Endothelial cell of umbilical vein (primary cell): ENCODE results near the gene PIK3R6. TPM values are rescaled to one million over a fixed set of nuclear protein-coding genes. Genes with fewer than 3 reads are reported as not detected.

ENCODE experiments used
- BruUV-seq: library from RNA; stranded (reverse); fragments of 400-500 nt; replicated peaks from 2 replicates; lab custom pipeline; 2021; lab: Mats Ljungman, UMichigan
- CTCF ChIA-PET: fragments of 300-600, 350-600 bp; sonication (Branson Sonifier 250); formaldehyde crosslinking; loops from one replicate; lab custom pipeline; 2021; ENCODE audit warnings: antibody characterized with exemption, inconsistent platforms; lab: Charles Lee
- POLR2A ChIA-PET: fragments of 300-600, 350-600 bp; sonication (Branson Sonifier 250); formaldehyde crosslinking; loops from one replicate; lab custom pipeline; 2021; ENCODE audit warnings: antibody characterized with exemption, inconsistent platforms; lab: Charles Lee
- DNase-seq: peaks from one replicate; pipeline ENCODE4 v3.0.0-alpha.2; 2011; ENCODE audit warnings: low read depth, low spot score
- FAIRE-seq: peaks from 2 replicates; lab custom pipeline; 2011; peaks lifted over from hg19 to GRCh38; lab: Jason Lieb, UNC
- H2AFZ ChIP-seq: 2 replicates; pipeline ENCODE4 v1.6.0; 2012; ENCODE audit warnings: low read depth, low read length, control low read depth, inconsistent platforms
- H3K27ac ChIP-seq: 2 replicates; pipeline ENCODE4 v1.5.1; 2011; ENCODE audit warnings: low read depth, mild to moderate bottlenecking, control low read depth, low read length, moderate library complexity; ENCODE audit not compliant: insufficient read depth
- H3K27me3 ChIP-seq, 2 experiments: 2 replicates each; pipeline versions ENCODE4 v1.6.0 to v1.6.1; 2011; ENCODE audit warnings: low read length in 2 of 2, mixed read lengths in 1 of 2; ENCODE audit not compliant: control insufficient read depth in 2 of 2, insufficient read depth in 2 of 2
- H3K36me3 ChIP-seq, 2 experiments: 2 replicates in 1 of 2; 3 replicates in 1 of 2; pipeline ENCODE4 v1.5.1; 2011; ENCODE audit warnings: low read length in 2 of 2, mild to moderate bottlenecking in 1 of 2, moderate library complexity in 1 of 2; ENCODE audit not compliant: control insufficient read depth in 2 of 2, insufficient read depth in 2 of 2; ENCODE audit errors: extremely low read depth in 1 of 2
- H3K4me1 ChIP-seq: 3 replicates; pipeline ENCODE4 v1.5.1; 2011; ENCODE audit warnings: mild to moderate bottlenecking, low read length; ENCODE audit not compliant: control insufficient read depth, insufficient read depth; ENCODE audit errors: extremely low read depth
- H3K4me2 ChIP-seq: 2 replicates; pipeline ENCODE4 v1.6.1; 2011; ENCODE audit warnings: low read length, control low read depth, mixed read lengths; ENCODE audit not compliant: insufficient read depth
- H3K4me3 ChIP-seq, 3 experiments: fragments of 200-600 bp in 1 of 3; sonication (generic), shearing (Covaris generic) in 1 of 3; replicated peaks in 1 of 3; 2 replicates each; pipeline ENCODE4 v1.5.1; 2011 to 2016; ENCODE audit warnings: control low read depth in 3 of 3, low read length in 3 of 3, mild to moderate bottlenecking in 2 of 3, inconsistent platforms in 1 of 3, low read depth in 1 of 3, moderate library complexity in 1 of 3; ENCODE audit not compliant: insufficient read depth in 1 of 3
- H3K79me2 ChIP-seq: 2 replicates; pipeline ENCODE4 v1.6.0; 2012; ENCODE audit warnings: low read length, inconsistent platforms; ENCODE audit not compliant: control insufficient read depth, insufficient read depth
- H3K9ac ChIP-seq: replicated peaks from 2 replicates; pipeline ENCODE3; 2011; ENCODE audit warnings: low read length, control low read depth; ENCODE audit not compliant: insufficient read depth; ENCODE audit errors: extremely low read depth
- H3K9me1 ChIP-seq: replicated peaks from 3 replicates; pipeline ENCODE4 v1.6.0; 2011; ENCODE audit warnings: mild to moderate bottlenecking, low read length; ENCODE audit not compliant: control insufficient read depth, insufficient read depth; ENCODE audit errors: extremely low read depth
- H3K9me3 ChIP-seq: replicated peaks from 2 replicates; pipeline ENCODE4 v1.5.1; 2012; ENCODE audit warnings: low read length, inconsistent platforms; ENCODE audit not compliant: control insufficient read depth, insufficient read depth
- H4K20me1 ChIP-seq: replicated peaks from 2 replicates; pipeline ENCODE3; 2011; ENCODE audit warnings: mild to moderate bottlenecking, low read length; ENCODE audit not compliant: control insufficient read depth, insufficient read depth; ENCODE audit errors: extremely low read depth
- CTCF ChIP-seq, 2 donors: IDR thresholded peaks; 1 replicate in 1 of 2; 2 replicates in 1 of 2; pipeline ENCODE4 v1.5.1; 2011; ENCODE audit warnings: low read length in 2 of 2, mild to moderate bottlenecking in 2 of 2, moderate library complexity in 2 of 2, control low read depth in 1 of 2, inconsistent platforms in 1 of 2, low read depth in 1 of 2; ENCODE audit not compliant: insufficient read depth in 1 of 2; ENCODE audit errors: extremely low read depth in 1 of 2
- EZH2 ChIP-seq: IDR thresholded peaks from 2 replicates; pipeline ENCODE4 v1.6.1; 2012; ENCODE audit warnings: borderline replicate concordance, low read depth, mild to moderate bottlenecking, moderate library complexity, low read length, inconsistent platforms; ENCODE audit not compliant: severe bottlenecking
- FOS ChIP-seq: IDR thresholded peaks from 2 replicates; pipeline ENCODE4 v1.6.1; 2011; ENCODE audit warnings: mild to moderate bottlenecking, low read length, moderate library complexity, borderline replicate concordance; ENCODE audit not compliant: insufficient read depth
- GATA2 ChIP-seq: IDR thresholded peaks from 2 replicates; pipeline ENCODE4 v1.7.0; 2011; ENCODE audit warnings: low read depth, mild to moderate bottlenecking, moderate library complexity, mixed read lengths, low read length; ENCODE audit not compliant: insufficient read length, insufficient read depth
- JUN ChIP-seq: IDR thresholded peaks from 2 replicates; pipeline ENCODE4 v1.6.1; 2011; ENCODE audit warnings: borderline replicate concordance, low read depth; ENCODE audit not compliant: insufficient read length, insufficient read depth
- MAX ChIP-seq: IDR thresholded peaks from 2 replicates; pipeline ENCODE4 v1.6.1; 2011; ENCODE audit not compliant: insufficient read depth, insufficient read length
- MYC ChIP-seq: IDR thresholded peaks from one replicate; pipeline ENCODE4 v1.6.1; 2011; ENCODE audit warnings: mild to moderate bottlenecking, low read depth, low read length
- POLR2A ChIP-seq: IDR thresholded peaks from 2 replicates; pipeline ENCODE4 v1.6.1; 2012; ENCODE audit warnings: low read depth, mild to moderate bottlenecking, control low read depth, low read length
- POLR2AphosphoS5 ChIP-seq: IDR thresholded peaks from 2 replicates; pipeline ENCODE4 v1.6.1; 2012; ENCODE audit warnings: low read depth, mild to moderate bottlenecking, control low read depth, low read length, moderate library complexity; ENCODE audit not compliant: insufficient read depth
- dilution Hi-C: fragments of 300-500 bp; cut with MboI; formaldehyde crosslinking; loops from one replicate; pipeline ENCODE4 v1.15.0; 2019; ENCODE audit warnings: low sequenced_read_pairs; ENCODE audit not compliant: extremely low pct_ligation_motif_present
- intact Hi-C: fragments of 100-400 bp; cut with micrococcal nuclease; formaldehyde crosslinking; loops from one replicate; pipeline ENCODE4 v1.10.0; 2022
- polyA plus RNA-seq, 4 experiments: library from polyadenylated mRNA; depleted of rRNA in 3 of 4; stranded (reverse) in 3 of 4; unstranded in 1 of 4; fragments of >200 nt; gene quantifications; 2 replicates each; pipeline versions ENCODE4 v1.2.1 to v1.2.3, GENCODE V29; 2011 to 2012; ENCODE audit warnings: missing spikeins in 1 of 4
- total RNA-seq: library from RNA; stranded (reverse); gene quantifications from 2 replicates; pipeline ENCODE4 v1.2.3, GENCODE V29; 2021

Gene PIK3R6
- total and polyA plus RNA-seq, 2 donors (not counting 3 experiments of a cell fraction or from before 2014, with no cell fraction given) = not detected

GRCh38 chr17:8781776-8782175 lies 85.7 kb downstream of the PIK3R6 start:
- POLR2A ChIA-PET = no interaction called here
- TF ChIP-seq GATA2 (no peak), EZH2 (no peak), MAX (no peak), POLR2AphosphoS5 (no peak), JUN (no peak), POLR2A (no peak), FOS (no peak), MYC (no peak), CTCF (IDR thresholded peaks at IDR 0.05; ENCODE audit: extremely low read depth in 1 of 2, insufficient read depth in 1 of 2, low read depth in 1 of 2, low read length in 2 of 2) (no peak)
- H3K4me2 ChIP-seq = no peak overlapping the region
- H2AFZ ChIP-seq = no peak overlapping the region
- DNase-seq (no peak), FAIRE-seq (peak; percentile 55)
- no peaks in the 10 kb centered on the region for H3K36me3 ChIP-seq
- H3K9ac ChIP-seq = no peak overlapping the region
- CTCF ChIA-PET = interaction anchor here (0.6 kb wide), 1 partner anchor 36 kb away, joined by 3 read pairs; no protein-coding TSS in a partner anchor
- peaks cover 0 to 3% of the 10 kb centered on the region in 2 experiments for H3K27me3 ChIP-seq
- BruUV-seq = no TSS peak
- no peak overlapping the region for H3K27ac ChIP-seq
- dilution Hi-C loops = no loop called here
- intact Hi-C loops = no loop called here
- H4K20me1 ChIP-seq = no peaks in the 10 kb centered on the region
- no peaks in the 10 kb centered on the region for H3K9me3 ChIP-seq
- no peak overlapping the region for H3K4me3 ChIP-seq
- no peaks in the 10 kb centered on the region for H3K9me1 ChIP-seq
- no peaks in the 10 kb centered on the region for H3K79me2 ChIP-seq
- no peaks in the 10 kb centered on the region for H3K4me1 ChIP-seq
